Measurements from ENCODE around the gene GLIS2.

GRCh38 chr16:4332083-4332482, 16.2 kb downstream of the GLIS2 start:
- TF ChIP-seq ZBTB49 (tag by site-specific recombination; IDR thresholded peaks at IDR 0.05; ENCODE audit: low read depth) = no peak
- no peak for TF ChIP-seq HOXA7 (CRISPR knock-in tag; IDR thresholded peaks at IDR 0.05; ENCODE audit: borderline replicate concordance)
- TF ChIP-seq ZFP3 (tag by site-specific recombination; IDR thresholded peaks at IDR 0.05; ENCODE audit: low read depth) = no peak
- no peak for TF ChIP-seq CTCF (tag by site-specific recombination; IDR thresholded peaks at IDR 0.05)
- no peak for TF ChIP-seq ZBTB7A (tag by site-specific recombination; IDR thresholded peaks at IDR 0.05; ENCODE audit: low read depth)
- no peak for TF ChIP-seq HOXD13 (CRISPR knock-in tag; IDR thresholded peaks at IDR 0.05; ENCODE audit: borderline replicate concordance)
- no peak for TF ChIP-seq ZNF768 (tag by site-specific recombination; IDR thresholded peaks at IDR 0.05)
- TF ChIP-seq ZNF423 (tag by site-specific recombination; IDR thresholded peaks at IDR 0.05) = no peak
- TF ChIP-seq REST (tag by site-specific recombination; IDR thresholded peaks at IDR 0.05) = no peak
- TF ChIP-seq KLF16 (tag by site-specific recombination; IDR thresholded peaks at IDR 0.05) = no peak
- TF ChIP-seq ZNF785 (tag by site-specific recombination; IDR thresholded peaks at IDR 0.05) = no peak
- TF ChIP-seq ZNF449 (tag by site-specific recombination; IDR thresholded peaks at IDR 0.05) = no peak
